Hepatocyte (in vitro differentiated cells): ENCODE measurements around the gene MTA3. TPM values are rescaled to one million over a fixed set of nuclear protein-coding genes. Genes with fewer than 3 reads are reported as not detected.

Experiments
- DNase-seq: peaks from one replicate; pipeline ENCODE4 v3.0.0-alpha.2; 2016; ENCODE audit warnings: low spot score
- H2AFZ ChIP-seq: fragments of 200-600 bp; sonication (generic); 2 replicates; pipeline ENCODE4 v1.6.0; 2016; ENCODE audit warnings: antibody characterized with exemption, mild to moderate bottlenecking
- H3K27ac ChIP-seq: fragments of 200-600 bp; sonication (generic); 2 replicates; pipeline ENCODE4 v1.5.1; 2016; ENCODE audit warnings: mild to moderate bottlenecking
- H3K27me3 ChIP-seq: fragments of 200-600 bp; sonication (generic); 2 replicates; pipeline ENCODE4 v1.6.1; 2016
- H3K36me3 ChIP-seq: fragments of 200-600 bp; sonication (generic); replicated peaks from 2 replicates; pipeline ENCODE4 v1.5.1; 2016; ENCODE audit warnings: low read depth; ENCODE audit not compliant: insufficient read depth
- H3K4me1 ChIP-seq: fragments of 200-600 bp; sonication (generic); 2 replicates; pipeline ENCODE4 v1.5.1; 2016; ENCODE audit warnings: mild to moderate bottlenecking, moderate library complexity; ENCODE audit not compliant: insufficient read depth
- H3K4me2 ChIP-seq: fragments of 200-600 bp; sonication (generic); 2 replicates; pipeline ENCODE4 v1.6.0; 2016
- H3K4me3 ChIP-seq: fragments of 200-600 bp; sonication (generic); 2 replicates; pipeline ENCODE4 v1.5.1; 2016; ENCODE audit warnings: mild to moderate bottlenecking
- H3K79me2 ChIP-seq: fragments of 200-600 bp; sonication (generic); 2 replicates; pipeline ENCODE4 v1.6.0; 2017; ENCODE audit warnings: mild to moderate bottlenecking
- H3K9me2 ChIP-seq: fragments of 200-600 bp; sonication (generic); replicated peaks from 2 replicates; pipeline ENCODE4 v1.6.0; 2017; ENCODE audit warnings: mild to moderate bottlenecking; ENCODE audit not compliant: insufficient read depth
- H3K9me3 ChIP-seq: fragments of 200-600 bp; sonication (generic); 2 replicates; pipeline ENCODE4 v1.5.1; 2016; ENCODE audit warnings: low read depth, mild to moderate bottlenecking
- H4K20me1 ChIP-seq: fragments of 200-600 bp; sonication (generic); 2 replicates; pipeline ENCODE4 v1.6.0; 2016; ENCODE audit warnings: mild to moderate bottlenecking; ENCODE audit not compliant: insufficient read depth, poor library complexity, severe bottlenecking
- EZH2 ChIP-seq: fragments of 200-600 bp; sonication (generic); IDR thresholded peaks from 2 replicates; pipeline ENCODE4 v1.6.1; 2016; ENCODE audit warnings: antibody characterized with exemption, mild to moderate bottlenecking, borderline replicate concordance
- EZH2phosphoT487 ChIP-seq: fragments of 200-600 bp; sonication (generic); IDR thresholded peaks from one replicate; pipeline ENCODE4 v1.6.1; 2018; ENCODE audit warnings: antibody characterized with exemption, mild to moderate bottlenecking, low read depth, moderate library complexity; ENCODE audit not compliant: unreplicated experiment, severe bottlenecking
- WGBS: methylation state at CpG from one replicate; pipeline ENCODE4 v1.1.6; 2016; ENCODE audit warnings: low lambda C conversion rate; ENCODE audit errors: missing lambda C conversion rate; 5-methylcytosine and 5-hydroxymethylcytosine counted together
- polyA plus RNA-seq: library from polyadenylated mRNA; unstranded; fragments of >200 nt; fragmentation: Nextera tagmentation; extraction: Ambion mirVana; gene quantifications from 2 replicates; pipeline ENCODE4 v1.2.1, GENCODE V29; 2016
- total RNA-seq: library from RNA; depleted of rRNA; stranded (reverse); fragments of >200 nt; gene quantifications from 2 replicates; pipeline ENCODE4 v1.2.3, GENCODE V29; 2014
- TF ChIP-seq, protein P1 (sequence below): fragments of 200-600 bp; sonication (generic); IDR thresholded peaks from 2 replicates; pipeline ENCODE4 v1.5.1; 2016; ENCODE audit warnings: antibody characterized with exemption, mild to moderate bottlenecking; ENCODE audit not compliant: poor library complexity

MTA3 gene
- total and polyA plus RNA-seq, 2 experiments from 2014 or later: 34.6 to 44.3 TPM

DNA sequence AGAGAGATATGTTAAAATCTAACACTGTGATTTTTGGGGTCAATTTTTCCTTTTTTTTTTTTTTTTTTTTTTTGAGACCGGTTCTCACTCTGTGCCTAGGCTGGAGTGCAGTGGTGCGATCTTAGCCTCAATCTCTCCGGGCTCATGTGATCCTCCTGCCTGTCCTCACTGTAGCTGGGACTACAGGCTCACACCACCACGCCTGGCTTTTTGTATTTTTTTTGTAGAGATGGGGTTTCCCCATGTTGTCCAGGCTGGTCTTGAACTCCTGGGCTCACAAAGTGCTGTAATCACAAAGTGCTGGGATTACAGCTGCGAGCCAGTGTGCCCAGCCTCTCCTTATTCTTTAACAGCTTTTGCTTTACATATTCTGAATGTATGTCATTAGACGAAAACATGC, 226.8 kb downstream of the MTA3 start:
- H3K9me2 ChIP-seq: no peaks in the 10 kb centered on the region

DNA sequence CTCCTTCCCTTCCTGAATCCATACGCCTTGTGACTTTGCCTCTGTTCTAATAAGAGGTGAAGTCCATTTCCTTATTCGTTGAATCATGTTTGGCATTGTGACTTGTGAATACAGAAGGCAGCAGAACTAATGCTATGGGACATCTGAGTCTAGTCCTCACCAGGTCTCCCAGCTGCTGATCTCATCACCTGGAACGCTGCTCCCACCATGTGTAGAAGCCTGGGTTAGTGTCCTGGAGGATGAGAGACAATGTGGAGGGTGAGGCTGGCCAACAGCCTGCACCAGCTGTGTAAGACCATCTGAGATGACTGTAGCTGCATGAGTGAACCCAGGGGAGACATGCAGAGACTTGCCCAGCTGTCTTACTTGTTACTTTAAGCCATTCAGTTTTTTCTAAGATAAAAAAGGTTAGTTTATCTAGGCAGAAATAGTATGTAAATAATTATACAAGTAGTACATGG, 227.4 kb downstream of the MTA3 start:
- Histone ChIP-seq H3K4me2 (peak overlapping the region; percentile 82), H3K9me2 (no peaks in the 10 kb centered on the region), H2AFZ (no peak overlapping the region), H3K36me3 (no peaks in the 10 kb centered on the region), H3K4me3 (no peak overlapping the region), H4K20me1 (no peaks in the 10 kb centered on the region), H3K4me1 (peaks cover 39% of the 10 kb centered on the region), H3K27me3 (no peaks in the 10 kb centered on the region), H3K9me3 (no peaks in the 10 kb centered on the region), H3K27ac (peak overlapping the region; percentile 72), H3K79me2 (peaks cover 31% of the 10 kb centered on the region)
- DNase-seq: no peak
- TF ChIP-seq EZH2phosphoT487 (no peak), EZH2 (no peak)
- TF ChIP-seq, protein P1, sequence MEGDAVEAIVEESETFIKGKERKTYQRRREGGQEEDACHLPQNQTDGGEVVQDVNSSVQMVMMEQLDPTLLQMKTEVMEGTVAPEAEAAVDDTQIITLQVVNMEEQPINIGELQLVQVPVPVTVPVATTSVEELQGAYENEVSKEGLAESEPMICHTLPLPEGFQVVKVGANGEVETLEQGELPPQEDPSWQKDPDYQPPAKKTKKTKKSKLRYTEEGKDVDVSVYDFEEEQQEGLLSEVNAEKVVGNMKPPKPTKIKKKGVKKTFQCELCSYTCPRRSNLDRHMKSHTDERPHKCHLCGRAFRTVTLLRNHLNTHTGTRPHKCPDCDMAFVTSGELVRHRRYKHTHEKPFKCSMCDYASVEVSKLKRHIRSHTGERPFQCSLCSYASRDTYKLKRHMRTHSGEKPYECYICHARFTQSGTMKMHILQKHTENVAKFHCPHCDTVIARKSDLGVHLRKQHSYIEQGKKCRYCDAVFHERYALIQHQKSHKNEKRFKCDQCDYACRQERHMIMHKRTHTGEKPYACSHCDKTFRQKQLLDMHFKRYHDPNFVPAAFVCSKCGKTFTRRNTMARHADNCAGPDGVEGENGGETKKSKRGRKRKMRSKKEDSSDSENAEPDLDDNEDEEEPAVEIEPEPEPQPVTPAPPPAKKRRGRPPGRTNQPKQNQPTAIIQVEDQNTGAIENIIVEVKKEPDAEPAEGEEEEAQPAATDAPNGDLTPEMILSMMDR: no peak
- 77% methylated on average over 3 of the region's 3 CpGs for WGBS

More for the DNA sequence above, 226.8 kb downstream of the MTA3 start:
- no peaks in the 10 kb centered on the region for H4K20me1 ChIP-seq
- H3K36me3 ChIP-seq: no peaks in the 10 kb centered on the region
- peak overlapping the region; percentile 72 for H3K27ac ChIP-seq
- H3K4me2 ChIP-seq: peak overlapping the region; percentile 82
- peaks cover 39% of the 10 kb centered on the region for H3K4me1 ChIP-seq
- no peak for DNase-seq
- no peak overlapping the region for H3K4me3 ChIP-seq
- H3K79me2 ChIP-seq: peaks cover 37% of the 10 kb centered on the region
- TF ChIP-seq, protein P1: no peak
- TF ChIP-seq EZH2 (no peak), EZH2phosphoT487 (no peak)
- H3K27me3 ChIP-seq: no peaks in the 10 kb centered on the region
- no peak overlapping the region for H2AFZ ChIP-seq
- H3K9me3 ChIP-seq: no peaks in the 10 kb centered on the region
- over 99% methylated on average over 6 of the region's 6 CpGs for WGBS

DNA sequence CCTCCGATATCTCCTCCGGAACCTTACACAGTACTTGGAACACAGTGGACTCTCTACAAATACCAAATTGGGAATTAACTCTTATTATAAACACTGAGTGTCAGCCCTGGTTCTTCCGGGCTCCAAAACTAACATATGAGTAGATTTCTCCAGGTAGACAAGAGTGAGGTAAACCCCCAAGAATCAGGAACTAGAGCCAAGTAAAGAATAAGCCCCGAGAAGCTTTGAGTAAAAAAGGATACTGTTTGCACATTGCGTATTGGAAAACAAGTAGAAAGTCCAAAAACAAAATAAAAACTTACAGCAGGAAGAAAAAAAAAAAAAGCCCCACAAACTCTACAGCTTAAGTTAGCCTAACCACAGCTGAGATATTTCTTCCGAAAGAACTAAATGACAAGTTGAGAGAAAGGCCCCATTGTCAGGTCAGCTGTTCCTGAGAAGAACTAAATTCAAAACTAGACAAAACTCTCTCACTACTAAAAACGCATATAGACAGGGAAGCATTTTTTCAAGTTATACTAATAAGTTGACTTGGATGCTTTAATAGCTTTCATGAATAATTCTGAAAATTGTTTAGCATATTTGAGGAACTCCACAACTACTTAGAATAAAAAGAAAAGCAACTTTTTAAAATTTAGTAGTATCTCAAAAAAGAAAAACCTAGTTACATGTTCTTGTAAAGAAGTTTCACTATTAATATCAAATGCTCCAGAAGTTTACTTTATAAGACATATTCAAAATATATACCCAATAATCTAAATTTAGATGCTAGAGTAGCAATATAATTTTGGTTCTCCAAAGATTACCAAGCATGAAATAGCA, 228.2 kb downstream of the MTA3 start:
- Histone ChIP-seq H3K79me2 (peaks cover 23% of the 10 kb centered on the region), H3K27me3 (no peaks in the 10 kb centered on the region), H3K9me2 (no peaks in the 10 kb centered on the region), H3K27ac (peak overlapping the region; percentile 72), H3K9me3 (no peaks in the 10 kb centered on the region), H2AFZ (no peak overlapping the region), H3K4me2 (peak overlapping the region; percentile 82), H3K36me3 (no peaks in the 10 kb centered on the region), H3K4me1 (peaks cover 31% of the 10 kb centered on the region), H3K4me3 (no peak overlapping the region), H4K20me1 (no peaks in the 10 kb centered on the region)
- DNase-seq: no peak
- TF ChIP-seq, protein P1: no peak
- TF ChIP-seq EZH2phosphoT487: no peak
- TF ChIP-seq EZH2: no peak
- WGBS: 92% methylated on average over 7 of the region's 7 CpGs
